Measurements from ENCODE around the gene WNT9A.

WNT9A gene

GRCh38 chr1:227869851-227870305, 77.9 kb downstream of the WNT9A start:
- no peak for TF ChIP-seq TAF1 (IDR thresholded peaks at IDR 0.05; ENCODE audit: borderline replicate concordance, insufficient read depth, low read length)
- TF ChIP-seq SIN3A (IDR thresholded peaks at IDR 0.05; ENCODE audit: borderline replicate concordance, insufficient read depth, low read length) = no peak
- no peak for TF ChIP-seq FOXP2 (optimal IDR thresholded peaks at IDR 0.05; ENCODE audit: borderline replicate concordance, extremely low read depth, extremely low read length, insufficient read depth)
- TF ChIP-seq POLR2AphosphoS5 (IDR thresholded peaks at IDR 0.05; ENCODE audit: low read depth, low read length) = no peak
- no peak for TF ChIP-seq REST (IDR thresholded peaks at IDR 0.05; ENCODE audit: insufficient read depth in 1 of 2, low read depth in 2 of 2, low read length in 2 of 2)

GRCh38 chr1:227869279-227869842, 78.4 kb downstream of the WNT9A start:
- no peak for TF ChIP-seq REST (IDR thresholded peaks at IDR 0.05; ENCODE audit: insufficient read depth in 1 of 2, low read depth in 2 of 2, low read length in 2 of 2)
- no peak for TF ChIP-seq POLR2AphosphoS5 (IDR thresholded peaks at IDR 0.05; ENCODE audit: low read depth, low read length)
- TF ChIP-seq SIN3A (IDR thresholded peaks at IDR 0.05; ENCODE audit: borderline replicate concordance, insufficient read depth, low read length) = no peak
- no peak for TF ChIP-seq FOXP2 (optimal IDR thresholded peaks at IDR 0.05; ENCODE audit: borderline replicate concordance, extremely low read depth, extremely low read length, insufficient read depth)
- no peak for TF ChIP-seq TAF1 (IDR thresholded peaks at IDR 0.05; ENCODE audit: borderline replicate concordance, insufficient read depth, low read length)

Measured in PFSK-1 (cell line).